ENCODE measurements around the gene TREM1.

DNA sequence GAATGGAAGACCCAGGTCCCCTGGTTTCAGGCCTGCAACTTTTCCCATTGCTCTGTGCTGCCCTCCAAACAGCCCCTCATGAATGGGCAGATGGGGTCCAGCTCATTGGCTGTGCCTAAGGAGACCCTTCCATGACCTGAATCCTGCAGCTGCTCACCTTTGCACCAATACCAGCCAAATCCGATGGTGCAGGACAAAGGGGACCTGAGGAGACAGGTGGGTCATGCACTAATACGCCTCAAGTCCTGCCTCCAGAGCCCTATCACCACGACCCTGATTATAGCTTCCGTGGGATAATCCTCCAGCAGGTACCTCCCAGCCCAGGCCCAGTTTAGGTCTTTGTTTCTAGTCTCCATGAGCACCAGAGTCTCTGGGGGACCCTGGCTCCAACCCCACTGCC, 16.8 kb downstream of the TREM1 start:
- TF ChIP-seq, protein P1, sequence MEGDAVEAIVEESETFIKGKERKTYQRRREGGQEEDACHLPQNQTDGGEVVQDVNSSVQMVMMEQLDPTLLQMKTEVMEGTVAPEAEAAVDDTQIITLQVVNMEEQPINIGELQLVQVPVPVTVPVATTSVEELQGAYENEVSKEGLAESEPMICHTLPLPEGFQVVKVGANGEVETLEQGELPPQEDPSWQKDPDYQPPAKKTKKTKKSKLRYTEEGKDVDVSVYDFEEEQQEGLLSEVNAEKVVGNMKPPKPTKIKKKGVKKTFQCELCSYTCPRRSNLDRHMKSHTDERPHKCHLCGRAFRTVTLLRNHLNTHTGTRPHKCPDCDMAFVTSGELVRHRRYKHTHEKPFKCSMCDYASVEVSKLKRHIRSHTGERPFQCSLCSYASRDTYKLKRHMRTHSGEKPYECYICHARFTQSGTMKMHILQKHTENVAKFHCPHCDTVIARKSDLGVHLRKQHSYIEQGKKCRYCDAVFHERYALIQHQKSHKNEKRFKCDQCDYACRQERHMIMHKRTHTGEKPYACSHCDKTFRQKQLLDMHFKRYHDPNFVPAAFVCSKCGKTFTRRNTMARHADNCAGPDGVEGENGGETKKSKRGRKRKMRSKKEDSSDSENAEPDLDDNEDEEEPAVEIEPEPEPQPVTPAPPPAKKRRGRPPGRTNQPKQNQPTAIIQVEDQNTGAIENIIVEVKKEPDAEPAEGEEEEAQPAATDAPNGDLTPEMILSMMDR (IDR thresholded peaks at IDR 0.05 in 4 of 5, conservative IDR thresholded peaks at IDR 0.05 in 1 of 5) = no peak
- no peak for TF ChIP-seq POLR2A (IDR thresholded peaks at IDR 0.05)
